ENCODE measurements around the gene GOLGA3.

GRCh38 chr12:132795847-132796246 is 32.8 kb downstream of the GOLGA3 start:
- TF ChIP-seq CTCF (IDR thresholded peaks at IDR 0.05; ENCODE audit: insufficient read depth, low read depth, low read length) (no peak), EZH2 (IDR thresholded peaks at IDR 0.05; ENCODE audit: insufficient read depth, low read length) (no peak)
